ENCODE results near the gene IDUA. TPM values are rescaled to one million over a fixed set of nuclear protein-coding genes. Genes with fewer than 3 reads are reported as not detected.
A peak's percentile ranks its signal among the peaks of the same experiment; 100 is the strongest.

IDUA gene
- total RNA-seq, 1 donor from 2014 or later = 2.6 TPM

GRCh38 chr4:989722-990471 is 3.1 kb downstream of the IDUA start:
- Histone ChIP-seq H3K4me3 (ENCODE audit: low read depth, low read length) (no peak overlapping the region), H3K36me3 (ENCODE audit: control insufficient read depth, insufficient read depth, low read length) (peaks cover 5% of the 10 kb centered on the region), H3K27me3 (ENCODE audit: control insufficient read depth, insufficient read depth, low read length) (no peaks in the 10 kb centered on the region)
- TF ChIP-seq, protein P1, sequence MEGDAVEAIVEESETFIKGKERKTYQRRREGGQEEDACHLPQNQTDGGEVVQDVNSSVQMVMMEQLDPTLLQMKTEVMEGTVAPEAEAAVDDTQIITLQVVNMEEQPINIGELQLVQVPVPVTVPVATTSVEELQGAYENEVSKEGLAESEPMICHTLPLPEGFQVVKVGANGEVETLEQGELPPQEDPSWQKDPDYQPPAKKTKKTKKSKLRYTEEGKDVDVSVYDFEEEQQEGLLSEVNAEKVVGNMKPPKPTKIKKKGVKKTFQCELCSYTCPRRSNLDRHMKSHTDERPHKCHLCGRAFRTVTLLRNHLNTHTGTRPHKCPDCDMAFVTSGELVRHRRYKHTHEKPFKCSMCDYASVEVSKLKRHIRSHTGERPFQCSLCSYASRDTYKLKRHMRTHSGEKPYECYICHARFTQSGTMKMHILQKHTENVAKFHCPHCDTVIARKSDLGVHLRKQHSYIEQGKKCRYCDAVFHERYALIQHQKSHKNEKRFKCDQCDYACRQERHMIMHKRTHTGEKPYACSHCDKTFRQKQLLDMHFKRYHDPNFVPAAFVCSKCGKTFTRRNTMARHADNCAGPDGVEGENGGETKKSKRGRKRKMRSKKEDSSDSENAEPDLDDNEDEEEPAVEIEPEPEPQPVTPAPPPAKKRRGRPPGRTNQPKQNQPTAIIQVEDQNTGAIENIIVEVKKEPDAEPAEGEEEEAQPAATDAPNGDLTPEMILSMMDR (IDR thresholded peaks at IDR 0.05; ENCODE audit: insufficient read depth, low read length, severe bottlenecking) = no peak
- no peak for FAIRE-seq
- no peak for DNase-seq (ENCODE audit: low read depth)

GRCh38 chr4:990746-991367 is 4.0 kb downstream of the IDUA start:
- H3K36me3 ChIP-seq (ENCODE audit: control insufficient read depth, insufficient read depth, low read length) = peaks cover 5% of the 10 kb centered on the region

DNA sequence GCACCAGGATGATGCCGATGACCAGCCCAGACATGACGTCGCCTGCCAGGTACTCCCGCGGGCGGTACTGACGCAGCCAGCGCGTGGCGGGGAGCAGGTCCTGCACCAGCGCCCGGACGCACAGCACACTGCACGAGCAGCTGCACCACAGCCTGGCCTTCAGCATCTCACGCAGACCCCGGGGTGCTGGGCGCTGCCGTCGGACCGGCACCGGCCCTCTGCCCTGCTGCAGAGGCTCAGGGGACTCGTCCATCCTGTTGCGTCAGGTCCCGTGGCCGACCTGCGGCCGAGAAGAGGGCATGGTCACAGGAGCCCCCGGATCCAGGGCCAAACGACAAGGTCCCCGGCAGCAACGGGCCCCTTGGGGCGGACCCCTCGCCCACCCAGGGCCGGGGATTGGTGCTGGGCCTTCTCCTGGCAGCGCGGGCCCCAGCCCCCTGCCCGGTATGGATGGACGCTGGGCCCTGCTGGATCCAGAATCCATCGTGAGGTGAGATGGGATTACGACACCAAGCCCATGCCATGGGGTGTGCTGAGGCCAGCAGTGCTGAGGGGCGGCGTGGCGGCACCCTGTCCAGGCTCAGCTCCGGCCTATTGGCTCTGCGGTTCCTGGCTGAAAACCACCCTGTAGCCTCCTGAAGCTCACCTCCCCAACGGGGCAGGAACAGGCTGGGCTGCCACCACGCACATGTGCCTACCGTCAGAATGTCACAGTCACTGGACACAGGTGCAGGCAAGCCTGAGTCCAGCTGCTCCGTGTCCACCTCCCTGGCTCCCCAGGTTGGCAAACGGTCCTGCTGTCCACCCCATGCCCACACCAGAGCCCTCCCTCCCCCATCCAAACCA is 4.8 kb downstream of the IDUA start:
- DNase-seq (ENCODE audit: low read depth) (no peak), FAIRE-seq (no peak)
- peaks cover 3% of the 10 kb centered on the region for H3K27me3 ChIP-seq (ENCODE audit: control insufficient read depth, insufficient read depth, low read length)
- TF ChIP-seq, protein P1 (IDR thresholded peaks at IDR 0.05; ENCODE audit: insufficient read depth, low read length, severe bottlenecking) = no peak
- peaks cover 5% of the 10 kb centered on the region for H3K36me3 ChIP-seq (ENCODE audit: control insufficient read depth, insufficient read depth, low read length)
- no peak overlapping the region for H3K4me3 ChIP-seq (ENCODE audit: low read depth, low read length)

More at GRCh38 chr4:990746-991367, 4.0 kb downstream of the IDUA start:
- no peak for DNase-seq (ENCODE audit: low read depth)
- Histone ChIP-seq H3K27me3 (ENCODE audit: control insufficient read depth, insufficient read depth, low read length) (no peaks in the 10 kb centered on the region), H3K4me3 (ENCODE audit: low read depth, low read length) (no peak overlapping the region)
- FAIRE-seq = no peak
- TF ChIP-seq, protein P1 (IDR thresholded peaks at IDR 0.05; ENCODE audit: insufficient read depth, low read length, severe bottlenecking) = no peak

- H3K27me3 ChIP-seq (ENCODE audit: control insufficient read depth, insufficient read depth, low read length) = peaks cover 6% of the 10 kb centered on the region
- TF ChIP-seq, protein P1 (IDR thresholded peaks at IDR 0.05; ENCODE audit: insufficient read depth, low read length, severe bottlenecking) = no peak
- FAIRE-seq (peak; percentile 13), DNase-seq (ENCODE audit: low read depth) (no peak)
- H3K4me3 ChIP-seq (ENCODE audit: low read depth, low read length) = no peak overlapping the region
- H3K36me3 ChIP-seq (ENCODE audit: control insufficient read depth, insufficient read depth, low read length) = peaks cover 5% of the 10 kb centered on the region
Observed at GRCh38 chr4:992297-993110, 5.7 kb downstream of the IDUA start.

All from bronchial epithelial cell (primary cell).